Activated T-cell treated with anti-CD3 and anti-CD28 coated beads for 4 hours (primary cell): ENCODE measurements around the gene IL1A.
"Not testable (repeated sequence)": the region's sequence is repeated elsewhere in the genome, so short reads cannot be mapped to it uniquely, and the experiment has no call there.

ENCODE experiments used
- DNase-seq: peaks from one replicate; pipeline ENCODE4 v3.0.0-alpha.2; 2020

The IL1A gene

DNA sequence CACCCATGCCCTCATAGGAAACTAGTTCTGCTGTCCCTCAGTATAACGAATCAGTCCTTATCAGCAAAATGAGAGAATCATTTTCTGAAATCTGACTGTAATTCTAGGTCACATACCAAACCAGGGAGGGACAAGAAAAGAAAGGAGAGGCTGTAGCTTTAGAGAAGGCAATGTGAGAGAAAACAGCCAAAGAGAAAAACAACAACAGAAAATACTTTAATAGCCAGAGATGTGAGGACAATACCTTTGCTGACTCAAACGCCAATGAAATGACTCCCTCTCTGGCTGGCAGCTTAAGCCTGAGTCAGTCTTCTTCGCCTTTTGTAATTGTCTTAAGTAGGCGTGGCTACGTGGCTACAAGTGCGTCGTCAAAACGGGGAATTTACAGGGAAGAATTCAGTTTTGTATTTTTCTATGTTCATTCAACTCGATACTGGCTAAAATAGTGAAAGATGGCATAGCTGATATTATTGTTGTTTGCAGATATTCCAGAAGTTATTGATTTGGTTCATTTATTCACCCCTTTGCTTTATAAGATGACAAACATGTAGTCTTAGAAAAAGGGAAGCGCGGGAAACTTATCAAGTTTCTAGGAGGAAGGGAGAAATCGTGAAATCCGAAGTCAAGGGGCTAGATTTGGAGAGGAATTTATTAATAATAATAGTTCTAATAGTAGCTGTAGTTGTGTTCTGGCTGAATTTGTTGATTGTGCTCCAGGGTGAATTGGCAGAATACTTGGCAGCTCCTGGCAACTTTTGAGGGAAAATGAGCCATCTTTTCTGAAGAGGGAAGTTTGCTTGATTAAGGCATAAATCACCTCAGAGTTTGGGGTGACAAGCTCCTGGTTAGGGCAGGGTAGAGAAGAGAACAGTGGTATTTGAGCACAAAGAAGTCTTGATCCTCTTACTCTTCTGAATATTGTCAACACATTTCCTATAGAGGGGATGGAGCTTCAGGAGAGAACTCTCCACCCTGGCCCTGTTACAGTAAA is at the start of gene IL1A:
IL1A (minus strand) TSS at position 295 of the 991 bp plus-strand sequence. CDS start 723 bp downstream, outside the sequence.
- DNase-seq: no peak

- DNase-seq: no peak
These were observed 49.7 kb upstream of the IL1A start for GRCh38 chr2:112833976-112834375.

GRCh38 chr2:112833639-112833931 is 49.3 kb upstream of the IL1A start:
- DNase-seq: not testable (repeated sequence)

- DNase-seq: no peak
These were observed 48.7 kb upstream of the IL1A start for GRCh38 chr2:112832841-112833638.

DNA sequence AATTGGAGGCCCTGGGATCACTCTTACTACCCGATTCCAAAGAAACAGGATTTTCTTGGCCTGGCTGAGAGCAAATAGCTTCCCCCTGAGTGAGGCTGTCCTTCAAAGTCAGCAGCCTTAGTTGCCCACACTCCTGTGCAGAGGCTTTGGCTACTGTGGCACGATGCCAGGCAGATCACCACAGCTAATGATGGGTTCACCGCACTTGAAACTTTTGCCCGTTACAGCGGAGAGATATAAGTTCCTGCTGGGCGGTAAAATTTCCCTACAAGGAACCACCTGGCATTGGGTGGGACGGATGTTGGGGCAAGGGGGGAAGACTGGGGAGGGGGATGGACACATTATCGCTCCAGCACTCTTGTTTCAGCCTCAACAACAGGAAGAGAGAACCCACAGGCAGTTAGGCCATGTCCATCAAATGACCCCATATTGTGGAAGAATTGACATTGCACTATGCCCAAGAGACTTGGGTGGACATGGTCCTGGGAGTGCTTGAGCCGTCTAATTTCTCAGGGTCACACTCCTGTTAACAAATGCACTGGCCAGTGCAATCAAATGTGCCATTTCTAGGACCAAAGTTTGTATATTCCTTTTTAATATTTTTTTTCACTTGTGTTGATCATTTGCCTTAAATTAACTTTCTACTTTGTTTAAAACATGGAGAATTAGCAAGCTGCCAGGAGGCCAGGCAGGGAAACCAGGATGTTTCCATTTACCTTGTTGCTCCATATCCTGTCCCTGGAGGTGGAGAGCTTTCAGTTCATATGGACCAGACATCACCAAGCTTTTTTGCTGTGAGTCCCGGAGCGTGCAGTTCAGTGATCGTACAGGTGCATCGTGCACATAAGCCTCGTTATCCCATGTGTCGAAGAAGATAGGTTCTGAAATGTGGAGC is 47.9 kb upstream of the IL1A start:
- DNase-seq: no peak

- no peak for DNase-seq
These were observed 47.2 kb upstream of the IL1A start for GRCh38 chr2:112831513-112831845.

DNA sequence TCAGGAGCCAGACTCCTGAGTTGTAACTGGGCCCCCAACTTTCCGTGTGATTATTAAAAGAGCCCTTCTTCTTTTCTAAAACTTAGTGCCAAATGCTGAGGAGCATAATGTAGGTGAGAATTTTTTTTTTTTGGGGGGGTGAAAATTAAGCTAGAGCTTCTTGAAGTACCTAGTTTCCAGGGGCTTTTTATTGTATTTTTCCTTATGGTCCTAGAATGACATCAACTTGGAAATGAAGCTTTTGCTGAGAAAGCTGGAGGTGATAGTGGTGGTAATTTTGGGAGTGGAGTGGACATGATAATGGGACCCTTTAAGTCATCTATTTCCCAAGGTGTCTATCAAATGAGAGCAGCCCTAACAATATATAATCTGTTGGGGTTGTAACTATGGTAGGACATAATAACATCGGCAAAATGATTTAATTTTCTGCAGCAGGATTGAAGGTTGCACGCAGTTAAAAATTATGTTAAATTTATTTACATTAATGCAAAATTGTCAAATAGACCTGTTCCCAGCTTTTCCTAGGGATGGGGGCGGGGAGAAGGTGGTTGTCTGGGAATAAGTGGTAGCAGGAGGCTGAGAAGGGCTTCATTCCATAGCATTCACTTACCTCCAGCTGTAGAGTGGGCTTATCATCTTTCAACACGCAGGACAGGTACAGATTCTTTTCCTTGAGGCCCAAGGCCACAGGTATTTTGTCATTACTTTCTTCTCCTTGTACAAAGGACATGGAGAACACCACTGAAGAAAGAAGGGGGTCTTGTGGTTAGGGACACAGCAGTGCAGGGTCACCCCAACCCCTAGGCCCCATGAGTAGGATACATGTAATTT is 46.6 kb upstream of the IL1A start:
- no peak for DNase-seq

- DNase-seq: no peak
These were observed 45.8 kb upstream of the IL1A start for GRCh38 chr2:112829961-112830681.

GRCh38 chr2:112829101-112829960 is 45.0 kb upstream of the IL1A start:
- DNase-seq: no peak

DNA sequence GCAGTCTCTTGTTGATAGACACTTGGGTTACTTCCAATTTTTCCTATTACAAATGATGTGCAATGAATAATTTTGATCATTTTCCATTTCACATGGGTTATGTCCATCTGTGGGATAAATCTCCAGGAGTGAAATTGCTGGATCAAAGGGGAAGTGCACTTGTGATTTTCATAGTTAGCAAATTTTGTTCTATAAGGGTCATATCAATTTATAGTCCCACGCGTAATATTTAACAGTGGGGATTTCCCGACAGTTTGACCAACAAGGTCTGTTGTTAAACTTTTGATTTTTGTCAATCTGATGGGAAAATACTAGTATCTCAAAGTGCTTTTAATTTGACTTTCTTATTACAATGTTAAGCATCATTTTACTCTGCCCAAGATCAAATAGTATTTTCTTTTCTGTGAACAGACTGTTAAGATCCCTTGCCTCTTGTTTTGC is 44.0 kb upstream of the IL1A start:
- no peak for DNase-seq

DNA sequence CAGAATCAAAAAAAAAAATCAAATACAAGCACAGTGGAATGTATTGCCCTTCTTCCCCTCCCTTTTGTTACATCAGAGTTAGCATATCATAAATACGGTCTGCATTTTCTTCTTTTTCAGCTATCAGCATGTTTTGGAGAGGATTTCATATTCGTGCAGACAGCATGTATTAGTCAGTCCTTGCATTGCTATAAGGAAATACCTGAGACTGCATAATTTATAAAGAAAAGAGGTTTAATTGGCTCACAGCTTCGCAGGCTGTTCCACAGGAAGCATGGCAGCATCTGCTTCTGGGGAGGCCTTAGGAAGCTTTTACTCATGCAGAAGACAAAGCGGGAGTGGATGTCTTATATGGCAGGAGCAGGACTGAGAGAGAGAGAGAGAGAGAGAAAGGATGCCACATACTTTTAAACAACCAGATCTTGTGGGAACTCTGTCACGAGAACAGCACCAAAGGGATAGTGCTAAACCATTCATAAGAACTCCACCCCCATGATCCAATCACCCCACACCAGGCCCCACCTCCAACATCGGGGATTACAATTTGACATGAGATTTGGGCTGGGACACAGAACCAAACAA is 43.4 kb upstream of the IL1A start:
- DNase-seq: no peak

GRCh38 chr2:112827009-112827408 is 42.7 kb upstream of the IL1A start:
- no peak for DNase-seq

DNA sequence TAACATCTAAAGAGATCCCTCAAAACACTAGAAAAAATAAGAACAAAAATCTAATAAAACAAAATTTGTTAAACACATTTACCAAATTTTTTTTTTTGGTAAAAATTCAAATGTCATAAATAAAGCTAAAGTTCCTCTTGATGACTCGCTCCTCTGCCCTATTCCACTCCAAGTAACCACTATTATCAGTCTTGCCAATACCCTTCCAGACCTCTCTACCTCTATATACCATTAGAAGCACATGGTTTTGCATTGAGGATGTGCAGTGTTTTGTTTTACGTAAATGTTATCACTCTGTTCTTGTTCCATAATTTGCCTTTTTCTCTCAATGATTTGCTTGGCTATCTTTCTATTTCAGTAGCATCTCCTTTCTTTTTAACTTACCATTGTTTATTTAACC is 41.4 kb upstream of the IL1A start:
- DNase-seq: no peak

DNA sequence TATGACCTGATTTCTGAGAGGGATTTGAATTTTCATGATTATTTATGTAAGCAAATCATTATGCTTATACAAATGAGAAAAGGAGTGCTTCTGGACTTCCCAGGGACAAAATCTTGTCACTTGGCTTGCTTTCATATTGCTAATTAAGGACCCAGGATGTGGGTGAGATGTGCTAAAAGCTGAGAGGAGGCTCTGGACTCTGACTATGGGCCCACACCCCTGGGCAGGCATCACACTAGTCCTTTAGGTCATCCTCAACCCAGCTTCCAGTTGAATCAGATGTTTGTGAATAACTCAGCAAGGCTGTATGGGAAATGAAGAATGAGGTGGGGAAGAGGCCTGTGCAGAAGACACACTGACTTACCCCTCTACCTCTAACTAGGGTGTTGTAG is 40.4 kb upstream of the IL1A start:
- DNase-seq: no peak

- no peak for DNase-seq
These were observed 37.4 kb upstream of the IL1A start for GRCh38 chr2:112821682-112822081.

- no peak for DNase-seq
These were observed 36.8 kb upstream of the IL1A start for GRCh38 chr2:112821142-112821541.

DNA sequence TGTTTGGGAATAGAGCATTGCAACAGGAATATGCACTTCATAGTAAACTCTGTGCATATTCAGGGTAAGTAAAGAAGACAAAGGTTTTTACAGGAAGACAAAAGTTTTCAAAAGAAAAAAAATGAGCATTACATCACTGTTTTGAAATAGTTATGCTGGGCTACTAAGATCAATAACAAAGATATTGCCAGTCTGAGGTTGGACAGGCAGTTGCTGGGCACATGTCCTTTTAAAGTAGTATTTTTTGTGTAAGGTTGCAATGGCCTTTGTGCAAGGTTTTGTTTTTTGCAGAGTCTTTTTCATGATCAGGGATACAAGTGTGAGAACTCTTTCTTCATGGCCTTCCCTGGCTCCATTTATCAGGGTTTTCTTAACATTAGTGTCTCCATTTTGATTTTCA is 36.0 kb upstream of the IL1A start:
- DNase-seq: no peak

- DNase-seq: no peak
These were observed 34.8 kb upstream of the IL1A start for GRCh38 chr2:112819081-112819480.

GRCh38 chr2:112818094-112818902 is 34.0 kb upstream of the IL1A start:
- DNase-seq: no peak
